GM19467 (cell line): ENCODE data around the gene GLIS1.

Source experiments
- ATAC-seq: cut with Tn5 transposase; IDR thresholded peaks from one replicate; pipeline ENCODE4 v1.9.1; 2021; ENCODE audit warnings: mild to moderate bottlenecking, moderate library complexity; ENCODE audit not compliant: unreplicated experiment

The GLIS1 gene

DNA sequence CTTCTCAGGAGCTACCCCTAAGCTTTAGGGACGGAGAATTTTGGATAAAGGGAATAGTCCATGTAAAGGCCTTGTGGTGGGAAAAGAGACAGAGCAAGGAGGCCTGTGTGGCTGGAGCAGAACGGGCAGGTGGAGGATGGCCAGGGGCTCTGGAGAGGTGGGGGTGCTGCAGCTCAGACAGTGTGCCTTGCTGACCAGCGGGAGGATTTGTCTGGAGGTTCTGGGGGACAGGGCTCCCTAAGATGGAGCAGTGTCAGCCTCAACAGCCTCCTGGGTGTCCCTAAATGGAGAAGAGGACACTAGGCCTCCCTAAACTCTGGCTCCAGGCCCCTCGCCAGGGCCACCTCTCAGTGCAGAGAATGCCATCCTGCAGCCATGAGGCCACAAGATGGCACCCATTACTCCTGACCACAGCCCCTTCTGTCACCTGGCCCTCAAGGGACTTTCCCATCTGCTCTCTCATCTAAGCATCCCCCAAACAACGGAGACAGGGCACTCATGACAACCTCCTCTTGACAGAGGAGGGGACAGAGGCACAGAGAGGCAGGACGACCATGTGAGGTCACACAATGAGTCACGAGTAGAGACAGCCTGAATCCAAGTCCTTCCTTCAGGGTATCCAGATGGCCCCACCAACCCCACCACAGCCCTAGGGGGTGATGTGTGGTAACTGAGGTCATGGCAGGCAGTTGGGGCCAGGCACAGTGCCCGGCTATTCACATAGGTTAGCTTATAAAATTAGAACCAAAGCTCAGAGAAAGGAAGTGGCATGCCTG, 185.0 kb downstream of the GLIS1 start:
- ATAC-seq = no peak

DNA sequence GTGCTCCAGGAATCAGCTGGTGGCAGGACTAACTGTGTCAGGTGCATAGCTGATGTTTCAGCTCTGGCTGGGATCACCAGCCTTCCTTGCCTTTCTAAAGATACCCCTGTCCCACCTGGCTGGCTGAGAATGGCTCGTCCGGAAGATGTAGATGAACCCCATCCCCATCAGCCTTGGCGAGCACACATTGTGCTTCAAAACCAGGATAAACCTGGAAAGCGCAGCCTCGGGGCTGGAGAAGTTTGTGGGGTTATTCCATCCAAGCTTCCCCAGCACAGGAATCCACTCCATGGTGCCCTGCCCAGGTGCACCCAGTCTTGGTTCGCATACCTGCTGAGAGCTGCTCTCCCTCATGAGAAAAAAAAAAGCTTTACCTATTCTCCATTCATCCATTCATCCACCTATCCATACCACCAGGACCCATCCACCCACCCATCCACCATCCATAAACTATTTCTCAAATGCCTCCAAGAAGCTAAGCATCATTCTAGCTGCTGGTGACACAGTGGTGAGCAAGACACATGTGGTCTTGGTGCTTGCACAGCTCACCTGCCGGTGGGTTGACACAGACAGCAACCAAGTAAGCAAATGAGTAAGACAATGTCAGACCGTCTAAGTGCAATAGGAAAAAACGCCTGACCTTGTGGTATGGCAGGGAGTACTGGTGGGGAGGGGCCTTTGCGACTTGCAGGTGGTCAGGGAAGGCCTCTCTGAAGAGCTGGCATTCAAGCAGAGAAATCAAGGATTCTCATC, 185.8 kb downstream of the GLIS1 start:
- ATAC-seq = no peak

DNA sequence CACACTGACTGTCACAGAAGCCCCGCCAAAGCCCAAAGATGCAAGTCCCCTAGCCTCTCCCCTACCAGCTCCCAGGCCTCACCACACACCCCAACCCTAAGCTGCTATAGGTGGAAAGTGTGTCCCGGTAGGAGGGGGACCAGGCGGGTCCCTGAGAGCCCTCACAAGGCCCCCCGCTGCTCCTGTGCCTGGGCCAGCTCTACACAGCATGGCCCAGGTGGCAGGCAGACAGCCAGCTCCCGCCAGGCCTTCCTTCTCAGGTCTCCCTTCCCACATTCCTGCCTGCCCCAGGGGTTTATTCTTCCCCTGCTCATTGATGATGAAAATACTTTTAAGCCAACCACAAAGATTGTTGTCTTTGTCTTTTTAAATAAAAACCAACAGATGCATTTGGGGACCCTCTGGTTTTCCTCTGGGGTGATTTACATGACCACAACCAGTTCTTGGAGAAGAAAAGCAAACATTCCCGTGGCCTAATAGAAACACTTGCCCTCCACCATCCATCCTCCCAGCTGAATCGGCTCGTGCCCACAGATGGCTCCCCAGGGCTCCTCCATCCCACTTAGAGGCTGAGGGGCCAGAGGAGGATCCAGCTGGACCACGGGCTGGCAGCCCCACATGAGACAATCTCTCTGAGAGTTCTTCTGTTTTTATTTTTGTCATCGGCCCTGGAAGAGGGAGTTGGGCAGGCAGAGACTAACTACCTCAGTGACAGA, 186.7 kb downstream of the GLIS1 start:
- no peak for ATAC-seq

DNA sequence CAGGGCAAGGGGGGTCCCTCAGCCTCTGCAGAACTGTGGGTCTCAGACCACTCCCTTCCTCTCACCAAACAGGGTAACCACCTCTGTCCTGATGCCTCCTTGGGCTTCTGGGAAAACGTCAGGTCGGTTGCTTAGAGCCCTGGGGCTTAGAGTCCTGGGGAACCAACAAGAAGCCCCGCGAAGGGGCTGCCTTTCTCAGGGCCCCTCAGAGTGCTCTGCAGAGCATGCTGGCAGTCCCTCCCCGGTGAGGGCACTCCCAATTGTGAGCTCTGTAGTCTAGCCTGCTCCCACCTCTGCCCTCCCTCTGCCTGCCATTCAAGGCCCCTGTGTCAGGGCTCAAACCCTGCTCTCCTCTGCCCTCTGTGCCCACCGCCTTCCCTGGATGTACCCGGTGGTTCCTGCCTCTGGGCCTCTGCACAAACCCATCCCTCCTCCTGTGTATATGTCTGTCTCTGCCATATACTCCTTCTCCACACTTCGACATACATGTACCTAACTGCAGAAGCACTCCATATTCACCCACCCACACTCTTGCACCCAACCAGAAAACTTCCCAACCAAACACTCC, 187.5 kb downstream of the GLIS1 start:
- no peak for ATAC-seq

DNA sequence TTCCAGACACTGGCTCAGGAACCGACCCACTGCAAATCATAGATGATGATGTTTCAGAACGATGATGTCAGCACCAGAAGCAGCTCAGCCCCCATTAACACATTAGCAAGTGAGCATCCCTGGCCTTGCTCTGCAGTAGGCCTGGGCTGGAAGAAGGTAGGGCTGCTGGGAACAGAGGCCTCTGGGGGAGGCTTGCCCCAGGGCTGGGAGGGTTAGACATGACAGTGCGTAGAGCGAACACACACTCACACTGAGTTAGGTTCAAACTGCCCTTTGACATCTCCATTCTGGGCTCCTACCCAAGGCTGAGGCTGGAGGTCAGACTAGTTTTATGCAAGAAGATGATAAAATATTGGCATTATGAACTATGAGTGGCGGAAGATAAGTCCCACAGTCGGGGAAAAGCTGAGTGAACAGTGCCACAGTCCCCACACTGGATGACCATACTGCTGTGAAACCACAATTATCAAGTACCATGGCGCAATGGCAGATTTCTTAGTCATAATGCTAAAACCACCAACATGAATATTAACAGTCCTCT, 188.7 kb downstream of the GLIS1 start:
- ATAC-seq = no peak

DNA sequence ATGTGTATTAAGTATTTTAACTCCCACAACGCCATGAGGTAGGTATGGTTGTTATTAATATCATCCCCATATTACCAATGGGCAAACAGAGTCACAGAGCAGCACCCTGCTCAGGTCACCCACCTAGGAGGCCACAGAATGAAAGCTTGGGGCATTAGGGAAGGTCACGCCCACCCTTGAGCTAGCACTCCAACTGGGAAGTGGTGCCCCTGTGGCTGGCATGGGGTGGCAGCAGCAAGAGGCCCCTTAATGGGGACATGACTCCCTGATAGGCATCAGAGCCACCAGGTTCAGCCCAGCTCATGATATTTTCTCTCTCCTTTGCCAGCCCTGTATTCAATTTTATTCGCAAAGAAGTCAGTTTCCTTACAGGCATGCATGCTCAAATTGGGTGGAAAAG, 189.2 kb downstream of the GLIS1 start:
- ATAC-seq = no peak

DNA sequence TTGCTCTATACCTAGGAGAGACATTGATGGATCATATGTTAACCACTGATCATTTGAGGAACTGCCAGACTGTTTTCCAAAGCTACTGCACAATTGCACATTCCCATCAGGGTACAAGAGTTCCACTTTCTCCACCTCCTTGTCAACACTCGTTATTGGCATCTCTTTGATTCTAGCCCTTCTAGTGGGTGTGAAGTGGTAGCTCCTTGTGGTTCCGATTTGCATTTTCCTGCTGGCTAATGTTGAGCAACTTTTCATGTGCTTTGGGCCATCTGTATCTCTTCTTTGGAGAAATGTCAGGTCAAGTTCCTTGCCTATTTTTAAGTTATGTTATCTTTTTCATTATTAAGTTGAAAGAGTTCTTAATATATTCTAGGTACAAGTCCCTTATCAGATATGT, 189.7 kb downstream of the GLIS1 start:
- ATAC-seq = no peak

DNA sequence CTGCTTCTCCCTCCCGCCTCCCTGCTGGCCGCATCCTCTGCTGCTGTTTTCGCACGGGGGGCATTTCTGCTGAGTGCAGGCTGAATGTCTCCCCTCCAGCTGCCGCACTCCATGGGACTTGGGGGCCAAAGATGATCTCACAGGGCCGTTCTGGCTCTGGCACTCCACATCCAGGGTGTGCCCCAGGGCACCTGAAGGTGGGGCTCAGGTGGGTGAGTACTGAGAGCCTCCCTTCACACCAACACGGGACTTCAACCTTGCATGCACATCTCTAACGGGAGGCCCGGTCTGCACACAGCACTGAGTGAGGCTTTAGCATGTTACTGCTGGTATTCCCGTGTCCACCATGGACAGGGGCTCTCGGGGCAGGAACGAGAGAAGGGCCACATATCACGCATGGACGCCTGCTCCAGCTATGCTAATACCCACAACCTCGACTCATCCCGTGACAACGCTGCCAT, 190.9 kb downstream of the GLIS1 start:
- ATAC-seq = no peak

DNA sequence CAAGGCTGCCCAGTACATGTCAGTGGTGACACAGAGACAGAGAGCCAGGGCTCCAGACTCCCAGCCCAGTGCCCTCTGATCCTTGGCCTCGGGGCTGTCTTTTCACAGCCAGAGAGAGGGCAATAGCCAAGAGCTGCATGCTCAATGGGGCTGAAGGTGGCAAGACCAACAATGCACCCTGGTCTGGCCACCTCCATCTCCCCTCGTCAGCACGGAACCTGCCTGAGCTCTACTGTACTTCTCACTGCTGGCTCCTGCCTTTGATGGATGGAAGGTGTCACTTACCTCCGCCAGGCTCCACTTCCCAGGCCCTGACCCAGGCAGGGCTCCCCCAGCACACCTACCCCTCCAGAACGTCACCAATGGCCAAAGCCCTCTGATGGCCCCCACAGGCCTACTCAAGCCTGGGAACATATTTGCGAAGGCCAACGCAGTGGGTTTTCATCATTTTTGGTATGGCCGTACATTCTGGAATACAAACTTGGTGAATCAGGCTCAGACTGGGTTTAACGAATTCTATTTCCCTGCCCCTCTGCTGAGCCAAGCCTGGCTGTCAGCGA, 191.7 kb downstream of the GLIS1 start:
- ATAC-seq = no peak

DNA sequence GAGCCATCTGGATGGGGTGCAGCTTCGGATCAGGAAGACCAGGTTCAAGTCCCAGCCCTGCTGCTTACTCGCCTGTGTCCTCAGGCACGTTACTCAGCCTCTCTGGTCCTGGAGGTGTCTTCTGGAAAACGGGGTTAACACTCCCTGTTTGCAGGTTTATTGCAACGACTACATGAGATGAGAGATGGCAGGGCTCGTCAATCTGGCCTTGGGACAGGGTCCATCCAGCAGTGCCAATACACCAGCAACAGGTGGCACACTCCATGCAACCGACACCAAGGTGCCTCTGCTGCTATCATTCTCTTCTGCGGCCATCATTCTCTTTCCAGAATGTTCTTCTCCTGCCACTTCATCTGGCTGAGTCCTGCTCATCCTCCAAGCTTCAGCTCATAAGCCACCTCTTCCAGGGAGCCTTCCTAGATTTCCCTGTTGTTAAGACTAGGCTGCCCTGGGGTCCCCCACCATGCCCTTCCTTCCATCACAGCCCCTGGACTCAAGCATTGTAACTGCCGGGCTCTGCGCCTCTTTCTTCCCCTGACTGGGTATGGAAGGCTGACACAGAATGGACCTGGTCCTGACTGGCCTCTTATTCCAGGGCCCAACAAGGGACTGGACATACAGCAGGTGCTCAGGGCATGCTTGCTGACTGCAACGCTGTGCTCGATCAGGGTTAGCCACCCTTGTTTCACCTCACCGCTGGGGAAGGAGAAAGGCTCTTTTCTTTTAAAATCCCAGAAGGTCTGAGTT, 192.4 kb downstream of the GLIS1 start:
- no peak for ATAC-seq

DNA sequence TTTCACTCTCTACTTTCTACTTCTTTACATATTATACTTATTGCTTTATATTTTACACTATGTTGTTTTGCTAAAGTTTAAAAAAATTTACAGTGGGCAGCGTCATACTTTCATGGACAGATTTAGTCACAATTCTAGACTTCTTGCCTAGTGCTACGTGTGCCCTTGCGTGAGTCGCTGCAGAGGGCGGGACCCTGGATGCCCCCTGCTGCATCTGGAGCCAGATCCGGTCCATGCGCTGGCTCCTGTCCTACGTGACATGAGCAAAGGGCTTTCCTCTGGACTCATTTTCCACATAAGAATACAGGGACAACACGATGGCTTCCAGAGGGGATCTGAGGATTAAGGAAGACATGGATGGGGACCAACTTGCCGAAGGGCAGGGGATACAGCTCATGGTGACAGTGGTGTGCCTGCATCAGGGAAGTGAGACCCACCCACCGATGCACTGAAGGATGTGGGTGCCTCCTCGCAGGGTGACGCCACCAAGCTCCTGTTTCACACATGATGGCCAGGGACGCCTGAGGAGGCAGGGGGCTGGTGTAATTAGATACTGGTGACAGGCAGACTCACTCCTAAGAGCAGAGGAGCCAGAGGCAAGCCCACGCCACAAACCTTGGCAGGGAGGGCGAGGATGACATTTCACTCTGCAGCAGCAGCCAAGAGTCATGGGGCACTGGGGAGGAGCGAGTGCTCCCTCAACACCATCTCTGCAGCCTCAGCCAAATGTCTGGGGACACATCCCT, 193.1 kb downstream of the GLIS1 start:
- no peak for ATAC-seq

DNA sequence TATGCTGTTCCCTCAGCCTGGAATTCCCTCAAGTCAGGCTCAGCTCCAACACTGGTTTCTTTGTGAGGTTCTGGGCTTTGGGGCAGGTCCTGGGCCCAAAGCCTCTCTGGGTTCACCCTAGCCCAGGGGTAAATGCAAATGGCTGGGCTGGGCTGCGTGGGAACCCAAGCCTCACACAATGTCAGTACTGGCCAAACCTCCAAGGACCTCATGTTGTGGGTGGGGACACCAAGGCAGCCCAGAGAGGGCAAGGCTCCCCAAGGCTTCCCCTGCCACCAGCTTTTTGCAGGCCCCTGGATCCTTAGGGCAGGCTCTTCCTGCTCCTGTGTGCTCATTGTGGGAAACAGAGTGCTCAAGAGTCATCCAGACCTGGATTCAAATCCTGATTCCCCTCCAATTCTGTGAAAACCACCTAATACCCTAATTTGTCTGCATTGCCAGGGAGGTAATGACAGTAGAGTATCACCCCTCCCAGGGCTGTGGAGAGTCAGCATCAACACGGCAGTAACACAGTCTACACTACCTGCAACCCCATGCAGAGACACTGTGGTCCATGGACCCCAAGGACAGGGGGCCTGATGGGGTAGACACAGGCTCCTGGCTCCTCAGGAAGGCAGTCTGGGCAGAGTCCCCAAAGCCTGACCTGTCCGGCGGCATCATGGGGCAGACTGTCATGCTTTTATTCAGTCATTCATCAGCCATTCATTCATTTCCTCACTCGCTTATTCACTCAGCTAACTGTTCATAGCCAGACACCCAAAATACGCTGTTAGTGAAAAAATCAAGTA, 194.0 kb downstream of the GLIS1 start:
- no peak for ATAC-seq

DNA sequence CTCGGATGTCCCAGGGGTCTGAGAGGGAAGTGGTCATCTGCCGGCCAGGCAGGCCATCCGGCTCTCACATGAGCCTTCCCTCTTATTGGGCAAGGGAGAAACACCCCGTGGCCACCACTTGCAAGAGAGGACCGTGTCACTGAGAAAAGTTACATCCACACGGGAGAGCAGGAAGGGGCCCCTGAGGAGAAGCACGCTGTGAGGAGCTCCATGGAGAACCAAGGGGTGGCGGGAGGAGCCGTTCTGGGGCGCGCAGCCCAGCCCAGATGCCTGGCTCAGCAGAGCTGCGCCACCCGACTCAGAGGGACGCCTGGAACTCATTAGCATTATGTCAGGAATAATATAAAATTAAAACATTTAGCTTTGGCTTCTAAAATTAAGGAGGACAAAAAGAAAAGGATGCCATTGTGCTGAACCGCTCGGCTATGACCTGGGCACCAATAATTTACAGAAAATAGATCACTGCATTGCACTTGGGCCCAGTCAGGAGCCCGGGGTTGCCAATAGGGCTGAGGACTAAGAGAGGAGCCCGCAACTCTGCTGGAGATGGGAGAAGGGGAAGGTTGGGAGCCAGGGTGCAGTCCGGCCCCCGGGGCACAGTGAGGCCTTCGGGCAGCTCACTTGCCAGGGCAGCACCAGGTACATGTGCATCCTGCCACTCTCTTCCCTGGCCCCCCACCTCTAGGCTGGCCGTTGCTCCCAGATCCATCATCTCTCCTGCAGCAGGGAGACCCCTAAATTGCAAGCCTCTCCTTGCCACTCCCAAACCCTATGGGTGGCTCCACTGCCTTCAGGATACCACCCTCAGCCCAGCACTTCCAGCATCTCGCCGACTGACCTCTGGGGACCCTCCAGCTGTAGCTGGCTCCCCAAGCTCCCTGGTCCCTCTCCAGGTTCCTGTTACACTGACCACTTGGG, 194.9 kb downstream of the GLIS1 start:
- no peak for ATAC-seq

DNA sequence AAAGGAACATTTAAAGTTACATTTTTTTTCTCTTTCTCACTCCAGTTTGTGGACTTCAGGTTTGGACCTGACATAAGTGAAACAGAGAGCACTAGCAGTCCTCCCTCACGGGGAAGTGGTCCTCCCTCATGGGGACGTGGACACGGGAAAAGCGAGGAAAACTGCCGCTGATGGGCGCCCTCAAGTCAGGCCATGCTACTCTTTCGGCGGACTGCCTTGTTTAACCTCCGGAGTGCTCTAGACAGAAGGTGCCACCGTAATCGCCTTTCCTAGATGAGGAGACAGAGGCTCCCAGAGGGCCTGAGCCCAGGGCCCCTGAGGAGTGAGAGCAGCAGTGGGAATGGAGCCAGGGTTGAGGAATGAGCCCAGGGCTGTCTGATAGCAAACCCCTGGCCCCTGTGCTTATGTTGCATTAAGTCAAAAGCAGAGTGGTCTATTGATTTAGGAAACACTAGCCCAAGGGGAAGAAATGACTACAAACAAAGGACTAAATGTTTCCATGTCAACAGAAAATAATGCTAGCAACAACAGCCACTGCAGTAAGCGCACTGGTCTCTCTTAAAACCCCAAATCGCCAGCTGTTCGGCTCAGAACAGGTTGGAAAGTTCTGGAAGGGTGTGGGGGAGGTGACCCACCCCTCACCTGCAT, 195.7 kb downstream of the GLIS1 start:
- no peak for ATAC-seq

DNA sequence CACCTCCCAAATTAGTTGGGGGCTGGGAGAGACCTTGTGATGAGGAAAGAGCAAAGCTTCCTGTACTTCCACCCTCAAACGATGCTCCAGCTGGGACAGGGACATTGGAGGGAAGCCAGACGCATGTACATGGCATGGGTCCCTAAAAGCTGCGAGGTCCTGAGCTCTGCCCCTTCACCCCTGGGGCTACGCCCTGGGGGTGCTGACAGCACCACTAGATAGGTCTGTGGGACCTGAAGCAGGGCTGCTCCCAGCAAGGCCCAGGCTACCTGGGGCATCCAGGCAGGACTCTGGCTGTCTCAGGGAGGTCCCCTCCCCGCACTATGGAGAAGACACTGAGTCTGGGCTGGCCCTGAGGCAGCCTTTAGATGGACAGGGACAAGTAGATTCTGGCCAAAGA, 196.4 kb downstream of the GLIS1 start:
- no peak for ATAC-seq

DNA sequence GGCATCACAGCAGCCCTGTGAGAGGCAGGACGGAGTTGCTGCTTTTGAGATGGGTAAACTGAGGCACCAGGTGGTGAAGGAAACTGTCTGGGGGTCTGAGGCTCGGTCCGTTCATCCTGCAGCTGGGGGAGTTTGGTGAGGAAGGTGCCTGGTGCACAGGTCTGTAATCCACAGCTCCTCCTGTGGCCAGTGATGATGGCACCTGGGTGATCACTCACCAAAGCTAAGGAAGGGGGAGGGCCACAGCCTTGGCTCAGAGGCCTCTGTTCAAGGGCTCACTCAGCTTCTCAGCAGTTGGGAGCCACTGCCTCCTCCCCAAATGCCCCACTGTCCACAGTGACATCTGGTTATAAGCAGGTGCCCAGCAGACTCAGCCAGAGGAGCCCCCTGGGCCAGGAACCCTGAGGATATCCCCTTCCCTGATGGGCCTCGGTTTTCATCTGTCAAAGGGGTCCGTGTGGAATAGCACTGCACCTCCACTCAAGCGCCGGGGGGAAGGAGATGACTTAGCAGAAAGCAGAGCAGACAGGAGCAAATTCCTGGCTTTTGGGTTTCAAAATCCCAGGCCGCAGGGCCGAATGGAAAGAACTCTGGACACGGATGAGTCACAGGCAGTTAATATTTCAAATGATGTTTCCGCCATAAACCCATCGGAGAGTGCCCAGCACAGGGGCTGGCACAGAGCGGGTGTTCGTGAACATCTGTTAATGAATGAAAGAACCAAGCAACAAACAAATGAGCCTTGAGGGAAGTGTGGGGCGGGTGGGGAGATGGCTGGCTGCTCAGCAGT, 197.0 kb downstream of the GLIS1 start:
- ATAC-seq = no peak
